HG03520 (cell line): ENCODE data around the gene SOAT2.
"Not testable (repeated sequence)": the region's sequence is repeated elsewhere in the genome, so short reads cannot be mapped to it uniquely, and the experiment has no call there.

Experiments
- ATAC-seq: cut with Tn5 transposase; IDR thresholded peaks from one replicate; pipeline ENCODE4 v1.9.1; 2021; ENCODE audit warnings: mild to moderate bottlenecking, moderate library complexity; ENCODE audit not compliant: unreplicated experiment

The SOAT2 gene

GRCh38 chr12:53101931-53102781 lies 1.1 kb upstream of the SOAT2 start:
- no peak for ATAC-seq

GRCh38 chr12:53103860-53104305 lies 597 bp downstream of the SOAT2 start:
- no peak for ATAC-seq

DNA sequence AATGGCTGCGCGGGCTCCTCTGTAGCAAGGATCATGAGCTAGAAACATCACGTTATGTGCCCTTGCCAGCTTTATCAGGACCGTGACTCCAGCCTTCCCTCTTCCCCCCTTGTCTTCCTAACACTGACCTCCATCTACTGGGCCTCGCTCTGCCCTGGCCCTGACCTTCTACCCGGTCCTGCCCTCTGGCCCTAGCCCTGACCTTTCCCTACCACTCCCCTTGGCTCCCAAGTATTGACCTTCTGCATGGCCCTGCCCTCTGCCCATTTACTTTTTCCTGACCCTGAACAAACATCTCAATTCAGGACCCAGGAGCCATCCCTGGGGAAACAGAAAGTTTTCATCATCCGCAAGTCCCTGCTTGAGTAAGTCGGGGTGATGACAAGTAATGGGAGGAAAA lies 2.0 kb downstream of the SOAT2 start:
- no peak for ATAC-seq

DNA sequence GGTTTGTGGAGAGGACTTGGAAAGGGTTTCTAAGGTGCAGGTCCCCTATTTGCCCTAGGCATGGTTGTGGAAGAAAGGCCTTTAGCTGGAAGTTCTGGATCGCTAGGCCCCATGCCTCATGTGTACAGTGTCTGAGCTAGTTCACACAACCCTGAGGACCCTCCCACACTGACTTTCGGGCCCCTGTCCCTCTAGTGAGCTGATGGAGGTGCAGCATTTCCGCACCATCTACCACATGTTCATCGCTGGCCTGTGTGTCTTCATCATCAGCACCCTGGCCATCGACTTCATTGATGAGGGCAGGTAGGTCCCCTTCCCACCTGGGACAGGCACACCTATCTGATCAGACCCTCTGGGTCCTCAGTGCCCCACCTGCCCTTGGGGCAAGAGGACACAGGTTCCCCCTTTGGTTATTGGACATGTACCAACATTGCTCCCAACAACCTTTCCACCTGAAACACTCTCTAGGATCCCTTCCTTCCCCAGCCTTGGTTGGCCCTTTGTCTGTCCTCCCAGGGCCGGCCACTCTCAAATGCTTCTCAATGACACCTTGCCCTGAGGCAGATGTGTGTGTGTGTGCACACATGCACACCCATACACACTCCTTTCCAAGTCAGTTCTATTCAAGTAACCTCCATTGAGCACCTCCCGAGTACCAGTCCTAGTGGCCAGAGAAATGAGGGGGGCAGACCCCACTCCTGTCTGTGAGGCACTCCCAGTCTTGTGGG lies 2.6 kb downstream of the SOAT2 start:
- ATAC-seq: no peak

DNA sequence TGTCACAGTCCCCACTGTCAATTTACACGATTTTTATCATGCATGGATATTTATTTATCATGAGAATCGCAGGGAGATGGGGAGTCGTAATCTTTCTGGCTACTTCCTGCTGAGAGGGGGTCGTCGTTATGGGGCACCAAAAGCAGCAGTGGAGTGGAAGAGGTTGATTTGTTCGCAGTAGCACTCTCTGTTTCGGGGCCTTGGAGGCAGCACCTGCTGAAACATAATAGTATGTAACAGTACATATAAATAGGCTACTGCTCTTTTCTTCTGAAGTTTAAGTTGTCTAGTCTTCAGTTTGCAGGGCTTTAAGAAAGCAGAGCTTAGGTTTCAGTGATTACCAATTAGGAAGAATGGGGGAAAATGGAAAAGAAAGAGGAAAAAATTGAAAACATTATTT lies 3.8 kb downstream of the SOAT2 start:
- ATAC-seq: no peak

GRCh38 chr12:53112431-53112830 lies 9.1 kb downstream of the SOAT2 start:
- ATAC-seq: not testable (repeated sequence)

GRCh38 chr12:53113136-53113705 lies 9.9 kb downstream of the SOAT2 start:
- ATAC-seq: no peak

DNA sequence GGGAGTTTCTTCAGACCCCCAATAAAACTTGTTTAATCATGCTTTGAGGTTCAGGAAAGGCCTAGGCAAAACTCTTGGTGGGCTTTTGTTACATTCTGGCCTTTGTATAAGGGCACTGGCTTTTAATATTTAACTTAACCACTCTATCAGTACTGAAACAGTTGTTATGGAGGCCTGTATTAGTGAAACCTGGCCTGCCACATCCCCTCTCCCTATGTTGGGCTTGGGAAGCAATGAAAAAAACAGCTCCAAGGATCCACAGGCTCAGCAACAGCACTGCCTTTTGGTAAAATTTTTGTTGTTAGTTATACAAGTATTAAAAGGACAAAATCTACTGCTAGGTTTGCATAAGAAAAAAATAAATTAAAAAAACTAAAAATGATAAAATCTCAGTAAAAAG lies 10.7 kb downstream of the SOAT2 start:
- ATAC-seq: no peak

DNA sequence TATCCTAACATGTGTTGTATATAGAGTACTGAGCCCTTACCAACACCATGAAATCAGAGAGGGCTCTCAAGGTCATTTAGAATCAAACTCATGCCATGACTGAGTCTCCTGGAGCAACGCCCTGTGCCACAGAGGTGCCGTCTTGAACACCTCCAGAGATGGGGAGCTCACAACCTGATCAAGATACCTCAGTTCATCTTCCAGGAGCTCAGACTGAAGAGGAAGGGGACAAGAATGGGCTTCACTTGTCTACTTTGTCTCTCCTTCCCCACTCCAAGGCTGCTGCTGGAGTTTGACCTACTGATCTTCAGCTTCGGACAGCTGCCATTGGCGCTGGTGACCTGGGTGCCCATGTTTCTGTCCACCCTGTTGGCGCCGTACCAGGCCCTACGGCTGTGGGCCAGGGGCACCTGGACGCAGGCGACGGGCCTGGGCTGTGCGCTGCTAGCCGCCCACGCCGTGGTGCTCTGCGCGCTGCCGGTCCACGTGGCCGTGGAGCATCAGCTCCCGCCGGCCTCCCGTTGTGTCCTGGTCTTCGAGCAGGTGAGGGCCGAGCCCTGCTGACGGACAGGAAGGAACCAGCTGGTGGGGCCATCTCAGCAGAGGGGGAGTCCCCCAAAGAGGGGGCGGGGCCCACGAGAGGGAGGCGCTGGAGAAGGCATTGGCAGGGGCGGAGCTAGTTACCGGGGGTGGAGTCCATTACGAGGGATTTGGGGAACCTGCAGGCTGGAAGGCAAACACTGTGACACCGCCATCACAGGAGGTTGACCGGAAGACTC lies 12.0 kb downstream of the SOAT2 start:
- no peak for ATAC-seq

DNA sequence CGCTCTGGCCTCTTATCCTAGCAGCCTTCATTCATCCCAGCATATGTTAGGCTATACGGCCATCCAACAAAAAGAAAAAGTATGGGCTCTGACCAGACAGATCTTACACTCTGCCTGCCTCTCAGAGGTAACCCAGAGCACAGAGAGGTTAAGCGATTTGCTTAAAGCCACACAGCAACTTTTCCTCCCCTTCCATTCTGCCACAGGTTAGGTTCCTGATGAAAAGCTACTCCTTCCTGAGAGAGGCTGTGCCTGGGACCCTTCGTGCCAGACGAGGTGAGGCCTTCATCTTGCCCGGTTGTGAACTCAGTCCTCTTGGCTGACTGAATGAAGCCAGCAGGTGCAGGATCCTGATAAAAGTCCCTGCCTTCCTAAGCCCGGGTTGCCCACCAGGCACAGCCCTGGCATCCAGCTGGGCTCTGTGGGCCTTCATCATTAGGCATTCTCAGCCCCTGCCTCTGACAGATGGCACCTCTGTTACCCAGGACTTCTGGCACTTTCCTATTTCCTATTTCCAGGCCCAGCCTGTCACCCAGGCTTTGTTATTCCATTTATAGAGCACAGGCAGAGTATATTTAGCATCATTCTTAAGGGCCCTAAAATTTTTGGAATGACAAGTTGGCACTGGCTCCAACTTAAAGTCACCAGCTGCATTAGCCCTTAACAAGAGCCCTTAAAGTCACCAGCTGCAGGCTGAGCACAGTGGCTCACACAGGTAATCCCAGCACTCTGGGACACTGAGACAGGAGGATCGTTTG lies 12.8 kb downstream of the SOAT2 start:
- no peak for ATAC-seq

GRCh38 chr12:53118751-53119300 lies 15.5 kb downstream of the SOAT2 start:
- no peak for ATAC-seq

DNA sequence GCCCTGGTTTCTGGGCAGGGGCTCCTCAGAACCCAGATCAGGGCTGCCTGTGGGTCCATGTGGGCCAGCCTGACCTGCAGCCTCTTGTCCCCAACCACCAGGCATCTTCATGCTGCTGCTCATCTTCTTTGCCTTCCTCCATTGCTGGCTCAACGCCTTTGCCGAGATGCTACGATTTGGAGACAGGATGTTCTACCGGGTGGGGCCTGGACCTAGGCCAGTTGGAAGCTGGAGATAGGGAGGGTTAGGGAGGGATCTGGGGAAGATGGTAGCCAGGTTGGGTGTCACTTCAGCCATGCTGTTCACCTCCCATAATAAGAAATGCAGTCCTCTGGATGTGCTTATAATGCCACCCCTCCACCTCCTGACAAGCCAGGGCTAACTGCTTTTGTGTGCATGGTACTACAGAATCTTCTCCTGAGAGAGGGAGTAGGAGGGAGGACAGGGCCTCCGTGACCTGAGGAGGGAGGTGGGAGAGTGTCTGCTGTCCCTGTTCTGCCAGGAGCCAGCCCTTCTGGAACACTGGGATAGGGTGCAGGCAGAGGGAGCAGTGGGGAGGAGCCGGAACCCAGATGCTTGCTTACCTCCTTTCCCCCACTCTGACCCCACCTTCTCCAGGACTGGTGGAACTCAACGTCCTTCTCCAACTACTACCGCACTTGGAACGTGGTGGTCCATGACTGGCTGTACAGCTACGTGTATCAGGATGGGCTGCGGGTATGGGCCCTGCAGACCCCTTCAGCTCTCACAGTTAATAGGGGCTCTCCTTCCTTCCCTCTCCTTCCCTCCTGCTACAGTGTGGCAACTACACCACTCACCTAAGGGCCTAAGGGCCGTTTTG lies 17.6 kb downstream of the SOAT2 start:
- no peak for ATAC-seq

GRCh38 chr12:53122961-53123468 lies 19.7 kb downstream of the SOAT2 start:
- no peak for ATAC-seq

DNA sequence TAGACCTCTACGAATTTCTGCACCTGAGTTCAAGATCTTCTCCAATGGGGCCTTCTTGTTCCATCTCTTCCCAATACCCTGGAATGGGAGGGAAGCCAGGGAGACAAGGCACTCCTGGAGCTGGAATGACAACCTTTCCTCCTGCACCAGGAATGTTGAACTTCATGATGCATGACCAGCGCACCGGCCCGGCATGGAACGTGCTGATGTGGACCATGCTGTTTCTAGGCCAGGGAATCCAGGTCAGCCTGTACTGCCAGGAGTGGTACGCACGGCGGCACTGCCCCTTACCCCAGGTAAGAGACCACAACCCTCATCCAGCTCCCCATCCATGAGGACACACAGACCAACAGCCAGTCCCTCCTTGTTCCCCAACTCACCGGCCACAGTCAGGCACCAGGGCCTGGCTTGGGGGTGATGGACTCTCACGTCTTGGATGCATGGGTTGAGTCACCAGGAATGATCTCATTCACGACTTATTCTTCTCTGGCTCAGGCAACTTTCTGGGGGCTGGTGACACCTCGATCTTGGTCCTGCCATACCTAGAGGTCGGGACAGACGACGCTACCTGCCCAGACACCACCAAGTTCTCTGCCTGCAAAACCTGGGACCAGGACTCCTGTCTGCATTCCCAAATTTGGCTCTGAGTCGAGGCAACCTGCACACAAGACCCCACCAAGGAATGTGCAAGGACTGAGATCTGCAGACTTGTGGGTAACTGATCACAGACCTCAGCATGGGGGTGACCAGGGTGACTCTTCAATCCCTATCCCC lies 20.5 kb downstream of the SOAT2 start:
- no peak for ATAC-seq

DNA sequence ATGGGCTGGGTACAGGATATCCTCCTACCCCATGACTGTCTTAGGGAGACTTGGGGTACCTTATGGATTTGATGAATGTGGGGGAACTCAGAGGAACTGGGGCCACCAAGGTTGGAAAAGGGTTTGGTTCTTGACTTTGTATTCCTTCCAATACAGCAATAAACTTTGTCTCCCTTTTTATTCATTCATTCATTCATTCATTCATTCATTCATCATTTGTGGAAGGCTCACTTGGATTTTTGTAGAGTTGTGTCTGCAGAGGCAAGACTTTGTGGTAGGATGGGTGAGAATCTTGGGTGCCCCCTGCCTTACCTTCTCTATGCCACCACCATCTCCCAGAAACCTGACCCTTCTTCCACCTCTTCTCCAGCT lies 21.1 kb downstream of the SOAT2 start:
- ATAC-seq: no peak

- no peak for ATAC-seq
Observed at GRCh38 chr12:53127169-53127568, 23.9 kb downstream of the SOAT2 start.

- no peak for ATAC-seq
Observed at GRCh38 chr12:53128780-53129569, 25.7 kb downstream of the SOAT2 start.
